Gastrocnemius medialis (tissue), 4 donors: ENCODE measurements around the gene NUP205. TPM values are rescaled to one million over a fixed set of nuclear protein-coding genes. Genes with fewer than 3 reads are reported as not detected.

Source experiments
- ATAC-seq, 2 donors: fragments of 150-250 bp; one replicate each; pipeline ENCODE4 v1.9.1; 2016
- DNase-seq, 2 donors: peaks; one replicate each; pipeline ENCODE4 v3.0.0-alpha.2; 2019
- H3K27ac ChIP-seq, 4 donors: fragments of 200-600 bp; sonication (generic); 1 replicate in 1 of 4; 2 replicates in 3 of 4; pipeline ENCODE4 v1.5.1; 2016 to 2018; ENCODE audit warnings: mild to moderate bottlenecking in 2 of 4, moderate library complexity in 1 of 4
- H3K27me3 ChIP-seq, 3 donors: fragments of 200-600 bp; sonication (generic) in 2 of 3; 1 replicate in 1 of 3; 2 replicates in 2 of 3; pipeline versions ENCODE4 v1.5.1 to v1.6.0; 2016 to 2019; ENCODE audit warnings: mild to moderate bottlenecking in 1 of 3, moderate library complexity in 1 of 3
- H3K36me3 ChIP-seq, 2 donors: fragments of 200-600 bp; sonication (generic) in 1 of 2; one replicate each; pipeline ENCODE4 v1.5.1; 2017 to 2018
- H3K4me1 ChIP-seq, 2 donors: fragments of 200-600 bp; sonication (generic) in 1 of 2; one replicate each; pipeline ENCODE4 v1.5.1; 2016 to 2017; ENCODE audit warnings: mild to moderate bottlenecking in 2 of 2
- H3K4me3 ChIP-seq, 4 donors: fragments of 200-600 bp; sonication (generic) in 3 of 4; 1 replicate in 1 of 4; 2 replicates in 3 of 4; pipeline ENCODE4 v1.5.1; 2016 to 2019; ENCODE audit warnings: mild to moderate bottlenecking in 2 of 4
- H3K9me3 ChIP-seq, 3 donors: fragments of 200-600 bp; sonication (generic) in 2 of 3; 1 replicate in 1 of 3; 2 replicates in 2 of 3; pipeline ENCODE4 v1.5.1; 2016 to 2019
- CTCF ChIP-seq, 5 experiments: fragments of 450-650 bp in 3 of 5; fragments of 200-600 bp in 2 of 5; sonication (generic) in 2 of 5; IDR thresholded peaks in 4 of 5; conservative IDR thresholded peaks in 1 of 5; 1 replicate in 4 of 5; 2 replicates in 1 of 5; pipeline ENCODE4 v1.5.1; 2016 to 2019; ENCODE audit warnings: antibody characterized with exemption in 5 of 5, mild to moderate bottlenecking in 3 of 5, moderate library complexity in 3 of 5
- POLR2A ChIP-seq, 2 donors: fragments of 450-650 bp; IDR thresholded peaks; one replicate each; pipeline ENCODE4 v1.6.1; 2017; ENCODE audit warnings: antibody characterized with exemption in 2 of 2, mild to moderate bottlenecking in 2 of 2, moderate library complexity in 2 of 2
- in situ Hi-C, 4 donors: fragments of 200-750 bp; cut with MboI; loops; one replicate each; pipeline versions ENCODE4 v1.15.0 to v1.8.0; 2017; ENCODE audit warnings: low sequenced_read_pairs in 4 of 4
- intact Hi-C: fragments of 100-400 bp; cut with DNase I; formaldehyde crosslinking; loops from one replicate; pipeline ENCODE4 v1.15.1; 2023; ENCODE audit warnings: low total_unique reads
- total RNA-seq, 4 donors: library from RNA; depleted of rRNA; stranded (reverse); fragments of >200 nt; gene quantifications; one replicate each; pipeline versions ENCODE4 v1.1.0 to v1.2.3, GENCODE V29; 2016

NUP205 gene
- total RNA-seq, 4 donors from 2014 or later: 12.7 to 33.5 (median 23.6) TPM

- no peaks in the 10 kb centered on the region for H3K9me3 ChIP-seq
- in situ Hi-C loops (no loop called here), intact Hi-C loops (no loop called here)
- TF ChIP-seq POLR2A (IDR thresholded peaks at IDR 0.05): no peak
- no peak for TF ChIP-seq CTCF (IDR thresholded peaks at IDR 0.05 in 4 of 5, conservative IDR thresholded peaks at IDR 0.05 in 1 of 5)
- no peaks in the 10 kb centered on the region for H3K27me3 ChIP-seq
- H3K4me3 ChIP-seq: no peak overlapping the region
- H3K4me1 ChIP-seq: no peaks in the 10 kb centered on the region
- no peak for ATAC-seq
- DNase-seq: no peak
- no peak overlapping the region for H3K27ac ChIP-seq
- H3K36me3 ChIP-seq: no peaks in the 10 kb centered on the region
Observed at GRCh38 chr7:135537905-135538304, 19.8 kb upstream of the NUP205 start.

- Histone ChIP-seq H3K4me1 (no peaks in the 10 kb centered on the region), H3K27ac (no peak overlapping the region), H3K9me3 (no peaks in the 10 kb centered on the region), H3K4me3 (no peak overlapping the region), H3K27me3 (no peaks in the 10 kb centered on the region), H3K36me3 (no peaks in the 10 kb centered on the region)
- no peak for DNase-seq
- TF ChIP-seq CTCF (IDR thresholded peaks at IDR 0.05 in 4 of 5, conservative IDR thresholded peaks at IDR 0.05 in 1 of 5) (no peak), POLR2A (IDR thresholded peaks at IDR 0.05) (no peak)
- in situ Hi-C loops: no loop called here
- no peak for ATAC-seq
- intact Hi-C loops: no loop called here
Observed at GRCh38 chr7:135538376-135538775, 19.3 kb upstream of the NUP205 start.

GRCh38 chr7:135539629-135540028 lies 18.1 kb upstream of the NUP205 start:
- in situ Hi-C loops (no loop called here), intact Hi-C loops (no loop called here)
- no peaks in the 10 kb centered on the region for H3K27me3 ChIP-seq
- no peaks in the 10 kb centered on the region for H3K9me3 ChIP-seq
- H3K4me3 ChIP-seq: no peak overlapping the region
- DNase-seq: no peak
- no peak for TF ChIP-seq POLR2A (IDR thresholded peaks at IDR 0.05)
- no peak for TF ChIP-seq CTCF (IDR thresholded peaks at IDR 0.05 in 4 of 5, conservative IDR thresholded peaks at IDR 0.05 in 1 of 5)
- ATAC-seq: no peak
- H3K4me1 ChIP-seq: no peaks in the 10 kb centered on the region
- no peaks in the 10 kb centered on the region for H3K36me3 ChIP-seq
- no peak overlapping the region for H3K27ac ChIP-seq

GRCh38 chr7:135541029-135541428 lies 16.7 kb upstream of the NUP205 start:
- H3K27ac ChIP-seq: no peak overlapping the region
- H3K4me3 ChIP-seq: no peak overlapping the region
- no peaks in the 10 kb centered on the region for H3K27me3 ChIP-seq
- H3K36me3 ChIP-seq: no peaks in the 10 kb centered on the region
- intact Hi-C loops (no loop called here), in situ Hi-C loops (no loop called here)
- ATAC-seq: no peak
- no peaks in the 10 kb centered on the region for H3K4me1 ChIP-seq
- H3K9me3 ChIP-seq: no peaks in the 10 kb centered on the region
- DNase-seq: no peak
- no peak for TF ChIP-seq POLR2A (IDR thresholded peaks at IDR 0.05)
- TF ChIP-seq CTCF (IDR thresholded peaks at IDR 0.05 in 4 of 5, conservative IDR thresholded peaks at IDR 0.05 in 1 of 5): no peak

- Histone ChIP-seq H3K36me3 (no peaks in the 10 kb centered on the region), H3K27me3 (no peaks in the 10 kb centered on the region), H3K9me3 (no peaks in the 10 kb centered on the region), H3K4me3 (no peak overlapping the region), H3K27ac (no peak overlapping the region), H3K4me1 (no peaks in the 10 kb centered on the region)
- ATAC-seq: no peak
- no peak for DNase-seq
- in situ Hi-C loops: loop anchor here in 1 of 4 donors (10.0 kb wide), 1 partner anchor 265 kb away; no protein-coding TSS in a partner anchor
- TF ChIP-seq CTCF (IDR thresholded peaks at IDR 0.05 in 4 of 5, conservative IDR thresholded peaks at IDR 0.05 in 1 of 5): no peak
- no peak for TF ChIP-seq POLR2A (IDR thresholded peaks at IDR 0.05)
- intact Hi-C loops: loop anchor here (10.0 kb wide), 2 partner anchors 135 to 905 kb away; partner anchors contain the start of gene BPGM
Observed at GRCh38 chr7:135550196-135550595, 7.5 kb upstream of the NUP205 start.
